ENCODE data around the gene RPL10.

DNA sequence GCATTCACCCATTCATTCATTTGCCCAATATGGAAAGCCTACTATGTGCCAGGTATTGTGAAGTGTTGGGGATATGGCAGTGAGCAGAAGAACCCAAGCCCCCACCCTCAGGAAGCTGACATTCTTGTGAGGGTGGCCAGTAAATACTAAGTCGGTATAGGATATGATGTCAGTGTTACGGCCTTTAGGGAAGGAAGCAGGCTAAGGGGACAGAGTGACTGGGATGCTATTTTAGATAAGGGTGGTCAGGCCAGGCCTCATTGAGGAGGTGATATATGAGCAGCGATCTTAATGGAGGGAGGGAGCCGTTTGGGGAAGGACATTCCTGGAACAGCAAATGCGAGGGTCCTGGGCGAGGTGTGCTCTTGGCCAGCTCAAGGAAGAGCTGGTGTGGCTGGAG, 32.3 kb downstream of the RPL10 start:
- TF ChIP-seq, protein P1, sequence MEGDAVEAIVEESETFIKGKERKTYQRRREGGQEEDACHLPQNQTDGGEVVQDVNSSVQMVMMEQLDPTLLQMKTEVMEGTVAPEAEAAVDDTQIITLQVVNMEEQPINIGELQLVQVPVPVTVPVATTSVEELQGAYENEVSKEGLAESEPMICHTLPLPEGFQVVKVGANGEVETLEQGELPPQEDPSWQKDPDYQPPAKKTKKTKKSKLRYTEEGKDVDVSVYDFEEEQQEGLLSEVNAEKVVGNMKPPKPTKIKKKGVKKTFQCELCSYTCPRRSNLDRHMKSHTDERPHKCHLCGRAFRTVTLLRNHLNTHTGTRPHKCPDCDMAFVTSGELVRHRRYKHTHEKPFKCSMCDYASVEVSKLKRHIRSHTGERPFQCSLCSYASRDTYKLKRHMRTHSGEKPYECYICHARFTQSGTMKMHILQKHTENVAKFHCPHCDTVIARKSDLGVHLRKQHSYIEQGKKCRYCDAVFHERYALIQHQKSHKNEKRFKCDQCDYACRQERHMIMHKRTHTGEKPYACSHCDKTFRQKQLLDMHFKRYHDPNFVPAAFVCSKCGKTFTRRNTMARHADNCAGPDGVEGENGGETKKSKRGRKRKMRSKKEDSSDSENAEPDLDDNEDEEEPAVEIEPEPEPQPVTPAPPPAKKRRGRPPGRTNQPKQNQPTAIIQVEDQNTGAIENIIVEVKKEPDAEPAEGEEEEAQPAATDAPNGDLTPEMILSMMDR (IDR thresholded peaks at IDR 0.05; ENCODE audit: low read depth, low read length): no peak
- TF ChIP-seq EZH2phosphoT487 (IDR thresholded peaks at IDR 0.05; ENCODE audit: low read depth): no peak
